DMS 273 treated with DMSO at 0.1 percent for 48 hours (cell line): Measurements from ENCODE around the gene FHOD1.

Source experiments
- DNase-seq: peaks from one replicate; lab custom pipeline; 2025; lab: John Stamatoyannopoulos, UW

The FHOD1 gene

GRCh38 chr16:67249178-67250044, 2.1 kb upstream of the FHOD1 start:
- DNase-seq = no peak

DNA sequence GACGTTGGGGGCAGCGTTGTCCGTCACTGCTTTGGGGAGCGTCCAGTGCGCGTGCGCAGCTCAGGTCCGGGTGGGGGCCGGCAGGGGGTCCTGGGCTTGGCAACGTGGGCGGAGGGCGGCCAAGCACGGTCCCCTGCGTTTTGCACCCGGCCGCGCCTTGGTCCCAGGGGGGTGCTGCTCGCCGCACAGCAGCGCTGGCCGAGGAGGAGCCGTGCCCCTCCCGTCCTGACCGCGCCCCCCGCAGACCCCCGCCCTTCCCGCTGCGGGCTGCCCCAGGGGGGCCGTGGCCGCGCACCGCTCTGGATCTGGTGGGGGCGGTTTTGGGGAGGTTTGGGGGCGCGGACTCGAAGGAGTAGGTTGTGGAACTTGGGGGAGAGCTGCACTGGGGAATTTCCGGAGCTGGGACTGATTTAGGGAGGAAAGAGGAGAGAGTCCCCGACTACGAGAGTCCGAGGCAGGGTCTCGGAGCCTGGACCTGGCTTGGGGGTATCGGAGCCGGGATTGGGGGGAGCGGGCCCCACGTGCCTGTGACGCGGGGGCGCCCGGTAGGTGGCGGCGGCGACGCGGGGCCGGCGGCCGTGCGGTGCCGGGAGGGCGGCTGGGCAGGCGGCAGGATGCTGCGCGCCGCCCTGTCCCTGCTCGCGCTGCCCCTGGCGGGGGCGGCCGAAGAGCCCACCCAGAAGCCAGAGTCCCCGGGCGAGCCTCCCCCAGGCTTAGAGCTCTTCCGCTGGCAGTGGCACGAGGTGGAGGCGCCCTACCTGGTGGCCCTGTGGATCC, 1.3 kb upstream of the FHOD1 start, which contains the start of gene SLC9A5:
SLC9A5 (plus strand) TSS at position 579 of the 777 bp plus-strand sequence; CDS start at position 615, 36 bp downstream.
- no peak for DNase-seq

- no peak for DNase-seq
Measured at GRCh38 chr16:67248073-67248400, 756 bp upstream of the FHOD1 start.

DNA sequence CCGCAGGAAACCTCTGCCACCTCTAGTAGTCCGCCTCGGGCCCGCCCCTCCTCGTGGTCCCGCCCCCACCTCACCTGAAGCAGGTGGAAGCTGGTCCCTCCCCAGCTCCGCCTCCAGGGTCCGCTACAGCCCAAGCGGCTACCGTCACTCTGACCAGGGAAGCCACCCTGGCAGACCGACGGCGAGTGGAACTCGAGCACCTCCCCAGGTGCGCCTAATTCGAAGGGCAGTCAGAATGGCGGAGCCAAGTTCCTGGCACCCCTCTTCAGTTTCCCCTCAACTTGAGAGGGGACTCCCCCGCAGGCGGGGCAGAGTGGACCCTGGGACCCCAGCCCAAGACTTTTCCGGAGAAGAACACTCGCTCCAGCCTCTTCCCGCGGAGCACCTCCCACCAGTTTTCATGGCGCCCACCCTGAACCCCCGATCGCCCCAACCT, 507 bp downstream of the FHOD1 start:
- no peak for DNase-seq

DNA sequence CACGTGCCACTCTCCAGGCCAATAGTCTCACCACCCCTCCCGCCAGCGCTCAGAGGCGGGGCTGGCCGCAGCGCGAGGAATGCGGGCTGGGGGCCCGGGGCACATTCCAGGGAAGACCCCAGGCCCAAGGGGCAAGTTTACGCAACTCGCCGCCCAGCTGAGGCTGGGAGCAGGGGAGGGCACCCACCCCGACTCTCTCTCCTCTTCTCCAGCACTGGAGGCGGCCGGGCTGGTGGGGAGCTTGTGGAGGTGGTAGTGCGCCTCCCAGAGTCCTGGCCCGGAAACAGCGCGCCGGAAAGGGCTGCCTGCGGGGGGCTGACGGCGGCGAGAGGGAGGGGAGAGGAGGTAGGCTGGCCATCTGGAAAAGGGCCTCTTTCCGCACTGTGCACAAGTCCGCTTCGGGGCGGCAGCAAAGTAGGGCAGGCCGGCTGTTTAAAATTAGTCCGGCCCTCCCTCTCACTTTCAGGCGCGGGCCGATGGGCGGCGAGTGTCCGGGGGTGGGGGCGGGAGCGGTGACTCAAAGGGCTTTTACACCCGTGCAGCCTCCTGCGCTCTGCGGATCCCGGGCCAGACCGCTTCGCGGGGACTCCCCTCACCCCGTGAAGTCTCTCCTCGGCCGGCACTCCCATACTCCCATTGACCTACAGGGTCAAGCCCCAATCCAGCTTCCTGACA, 1.1 kb downstream of the FHOD1 start:
- DNase-seq = peak; percentile 71

DNA sequence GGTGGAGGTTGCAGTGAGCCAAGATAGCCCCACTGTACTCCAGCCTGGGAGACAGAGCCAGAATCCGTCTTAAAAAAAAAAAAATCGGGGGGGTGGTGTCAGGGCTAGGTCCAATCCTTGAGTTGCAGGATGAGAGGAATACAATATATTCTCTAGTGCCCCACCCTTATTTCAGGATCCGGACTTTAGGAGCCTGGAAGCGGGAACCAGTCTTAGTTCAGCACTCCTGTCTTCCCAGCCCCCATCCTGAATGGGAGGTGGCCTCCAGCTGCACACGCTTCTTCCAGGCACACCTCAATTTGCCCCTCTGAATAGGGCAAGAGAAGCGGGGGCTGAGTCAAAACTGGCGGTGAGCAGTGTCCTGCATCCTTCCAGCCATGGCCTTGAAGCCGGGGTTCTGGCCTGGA, 1.6 kb downstream of the FHOD1 start:
- no peak for DNase-seq

DNA sequence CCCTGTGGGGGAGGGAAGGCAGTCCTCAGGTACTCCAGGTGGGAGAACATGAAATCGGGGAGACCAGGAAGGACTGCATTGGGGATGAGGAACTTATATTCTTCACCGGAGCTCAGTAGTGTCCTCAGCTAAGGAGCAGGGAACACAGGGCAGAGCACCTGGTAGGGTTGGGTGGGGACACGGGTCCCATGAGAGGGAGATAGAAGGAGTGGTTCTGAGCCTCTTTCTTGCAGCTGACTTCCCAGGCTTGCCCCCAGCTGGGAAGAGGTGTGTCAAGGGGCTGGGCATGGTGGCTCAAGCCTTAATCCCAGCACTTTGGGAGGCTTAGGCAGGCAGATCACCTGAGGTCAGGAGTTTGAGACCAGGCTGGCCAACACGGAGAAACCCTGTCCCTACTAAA, 2.1 kb downstream of the FHOD1 start:
- DNase-seq = no peak

DNA sequence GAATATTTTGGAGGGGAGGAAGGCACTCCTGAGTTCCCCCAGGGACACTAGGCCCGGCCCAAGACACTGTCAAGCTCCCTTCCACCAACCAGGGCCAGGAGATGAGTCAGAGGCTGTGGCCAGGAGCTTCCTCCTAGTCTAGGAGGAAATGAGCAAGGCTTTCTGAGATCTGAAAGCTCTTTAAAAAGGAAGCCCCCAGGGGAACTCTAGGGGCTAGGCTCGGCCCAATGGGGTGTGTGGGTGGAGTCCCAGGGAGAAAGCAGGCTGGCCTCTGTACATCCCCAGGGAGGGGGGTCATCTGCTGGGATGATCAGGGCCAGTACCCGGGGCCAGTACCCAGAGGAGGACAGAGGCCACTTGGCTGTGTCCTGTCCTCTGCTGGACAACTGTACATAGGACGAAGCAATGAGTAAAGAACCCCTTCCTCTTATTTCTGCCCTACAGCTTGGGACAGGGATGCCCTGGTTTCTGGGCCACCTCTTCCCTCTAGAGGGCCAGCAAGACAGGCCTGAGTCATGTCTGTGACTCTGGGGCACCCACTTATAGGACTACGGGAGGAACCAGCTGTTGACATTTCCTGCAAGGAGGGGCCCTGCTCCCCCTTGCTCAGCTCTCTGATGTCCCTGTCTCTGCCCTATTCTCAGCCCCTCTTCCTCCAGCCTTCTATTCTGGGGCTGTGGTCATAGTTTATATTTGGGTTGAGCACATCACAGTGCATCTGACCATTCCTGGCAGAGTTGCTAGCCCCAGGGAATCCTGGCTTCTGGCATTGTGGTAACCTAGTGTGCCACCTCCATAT, 2.7 kb downstream of the FHOD1 start:
- no peak for DNase-seq

DNA sequence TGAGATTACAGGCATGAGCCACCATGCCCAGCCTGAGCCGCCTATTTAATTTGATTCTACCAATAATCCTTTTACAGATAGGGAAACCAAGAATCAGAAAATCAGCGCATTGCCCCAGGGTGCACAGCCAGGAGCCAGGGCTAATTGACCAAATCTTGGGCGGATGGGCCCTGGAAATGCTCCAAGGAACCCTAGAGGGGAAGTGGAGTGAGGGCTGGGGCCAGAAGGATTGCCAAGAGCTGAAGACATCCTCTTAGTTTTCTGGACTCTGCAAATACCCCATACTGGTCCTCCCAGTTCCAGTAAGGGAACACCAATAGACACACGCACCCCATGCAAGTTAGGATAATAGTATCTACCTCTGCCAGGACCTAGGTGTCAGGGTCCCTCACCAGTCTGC, 3.8 kb downstream of the FHOD1 start:
- DNase-seq = no peak

GRCh38 chr16:67242138-67242730, 5.0 kb downstream of the FHOD1 start:
- DNase-seq = no peak

- no peak for DNase-seq
Measured at GRCh38 chr16:67241008-67241900, 6.0 kb downstream of the FHOD1 start.

DNA sequence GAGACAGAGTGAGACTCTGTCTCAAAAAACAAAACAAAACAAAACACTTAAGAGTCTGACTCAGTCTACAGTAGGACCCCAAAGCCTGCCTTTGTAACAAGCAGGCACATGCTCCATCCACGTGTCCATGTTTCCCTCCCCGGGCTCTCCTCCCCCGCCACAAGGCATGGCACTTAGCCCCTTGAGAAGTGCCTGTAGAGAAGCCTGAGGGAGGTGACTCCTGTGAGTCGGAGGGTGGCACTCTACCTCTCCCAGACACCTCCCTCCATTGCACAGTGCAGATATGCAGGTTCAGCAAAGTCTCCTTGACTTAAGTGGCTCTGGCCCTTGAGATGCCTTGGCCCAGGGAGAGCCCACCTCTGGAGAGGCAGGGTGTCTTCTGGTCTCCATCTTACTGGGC, 6.8 kb downstream of the FHOD1 start:
- no peak for DNase-seq

GRCh38 chr16:67238806-67239470, 8.3 kb downstream of the FHOD1 start:
- no peak for DNase-seq

DNA sequence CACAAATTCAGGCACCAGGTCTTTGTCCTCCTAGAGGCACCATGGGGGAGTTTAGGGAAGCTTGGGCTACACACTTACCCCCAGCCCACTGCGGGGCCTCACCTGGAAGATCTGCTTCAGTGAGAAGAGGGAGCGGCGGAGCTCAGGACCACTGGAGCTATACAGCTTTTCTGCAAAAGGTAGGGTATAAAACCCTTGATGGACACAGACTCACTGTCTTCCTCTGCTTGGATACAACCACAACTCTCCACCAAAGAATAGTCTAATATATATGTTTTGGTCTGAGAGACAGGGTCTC, 9.1 kb downstream of the FHOD1 start:
- DNase-seq = no peak

DNA sequence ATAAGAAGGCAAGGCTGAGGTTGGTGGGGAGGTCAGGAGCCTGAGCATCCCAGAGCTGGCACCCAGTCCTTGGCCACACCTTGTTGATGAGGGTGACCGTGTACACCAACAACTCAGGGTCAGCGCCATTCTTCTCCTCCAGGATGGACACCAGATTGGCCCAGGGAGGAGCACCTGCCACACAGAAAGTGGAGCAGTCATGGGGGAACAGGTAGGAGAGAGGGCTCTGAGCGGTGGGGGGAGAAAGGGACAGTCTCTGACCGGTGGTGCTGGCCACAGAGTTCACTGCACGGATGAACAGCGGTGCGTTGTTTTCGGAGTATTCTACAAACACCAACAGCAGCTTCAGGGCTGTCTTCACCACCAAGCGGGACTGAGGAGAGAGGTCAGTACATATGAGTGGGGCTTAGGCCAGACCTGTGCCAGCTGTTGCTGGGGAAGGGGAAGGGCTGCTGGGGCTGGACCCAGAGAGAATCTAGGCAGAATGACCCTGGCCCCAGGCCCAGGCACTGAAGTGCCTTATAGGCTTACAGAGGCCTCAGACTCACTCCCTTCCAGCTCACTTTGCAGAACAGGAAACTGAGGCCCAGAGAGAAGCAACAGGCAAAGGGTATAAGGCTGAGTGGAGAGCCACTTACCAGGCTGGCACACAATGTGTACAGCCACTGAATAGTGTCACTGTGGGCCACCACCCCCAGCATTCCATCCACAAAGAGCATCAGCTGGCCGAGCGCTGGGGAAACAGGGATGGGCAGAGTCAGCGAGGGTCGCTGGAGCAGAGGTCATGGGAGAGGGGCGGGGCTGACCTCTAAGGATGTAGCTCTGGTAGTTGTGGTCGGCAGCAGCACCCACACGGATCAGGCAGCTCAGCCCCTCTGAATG, 9.6 kb downstream of the FHOD1 start:
- DNase-seq = no peak

- DNase-seq = no peak
Measured at GRCh38 chr16:67236563-67237395, 10.5 kb downstream of the FHOD1 start.

GRCh38 chr16:67235816-67236562, 11.3 kb downstream of the FHOD1 start:
- DNase-seq = no peak
